Medulla oblongata (tissue), 1 donor: ENCODE measurements around the gene CAST.
A peak's percentile ranks its signal among the peaks of the same experiment; 100 is the strongest.
"Not testable (repeated sequence)": the region's sequence is repeated elsewhere in the genome, so short reads cannot be mapped to it uniquely, and the experiment has no call there.

Source experiments
- DNase-seq: peaks from one replicate; pipeline ENCODE4 v3.0.0-alpha.2; 2015; ENCODE audit errors: extremely low spot score

The CAST gene

DNA sequence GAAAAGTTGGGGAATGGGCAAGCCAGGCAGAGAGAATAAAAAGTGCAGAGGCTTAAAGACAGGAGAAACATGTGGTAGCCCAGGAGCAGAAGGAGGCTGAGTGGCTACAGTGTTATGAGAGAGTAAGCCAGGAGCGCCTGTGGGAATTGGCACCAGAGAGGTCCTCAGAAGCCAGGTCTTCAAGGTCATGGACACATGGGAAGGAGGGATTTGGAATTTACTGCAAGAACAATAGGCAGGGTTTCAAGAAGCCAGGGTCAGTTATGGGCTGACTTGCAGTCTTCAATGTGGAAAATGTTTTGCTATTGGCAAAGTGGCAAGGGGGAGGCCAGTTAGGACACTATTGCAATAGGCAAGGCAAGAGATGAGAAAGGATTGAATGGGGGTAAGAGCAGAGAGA is 116.2 kb downstream of the CAST start:
- DNase-seq: no peak

DNA sequence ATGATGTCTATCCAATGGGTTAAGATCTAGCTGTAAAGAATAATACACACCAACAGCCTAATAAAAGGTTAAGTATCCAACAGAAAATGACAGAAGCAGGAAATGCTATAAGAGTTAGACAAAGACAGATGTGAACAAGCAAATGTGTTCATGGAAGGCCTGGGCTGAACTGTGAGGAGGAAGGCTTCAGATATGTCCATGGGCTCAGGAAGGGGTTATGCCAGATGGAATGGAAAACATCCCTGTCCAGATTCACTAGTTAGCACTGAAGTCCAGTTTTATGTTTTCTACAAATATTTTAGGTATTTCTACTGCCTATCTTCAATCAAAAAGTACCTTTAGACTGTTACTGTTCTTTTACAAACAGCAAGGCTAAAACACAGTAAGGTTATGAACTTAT is 118.5 kb downstream of the CAST start:
- DNase-seq: no peak

DNA sequence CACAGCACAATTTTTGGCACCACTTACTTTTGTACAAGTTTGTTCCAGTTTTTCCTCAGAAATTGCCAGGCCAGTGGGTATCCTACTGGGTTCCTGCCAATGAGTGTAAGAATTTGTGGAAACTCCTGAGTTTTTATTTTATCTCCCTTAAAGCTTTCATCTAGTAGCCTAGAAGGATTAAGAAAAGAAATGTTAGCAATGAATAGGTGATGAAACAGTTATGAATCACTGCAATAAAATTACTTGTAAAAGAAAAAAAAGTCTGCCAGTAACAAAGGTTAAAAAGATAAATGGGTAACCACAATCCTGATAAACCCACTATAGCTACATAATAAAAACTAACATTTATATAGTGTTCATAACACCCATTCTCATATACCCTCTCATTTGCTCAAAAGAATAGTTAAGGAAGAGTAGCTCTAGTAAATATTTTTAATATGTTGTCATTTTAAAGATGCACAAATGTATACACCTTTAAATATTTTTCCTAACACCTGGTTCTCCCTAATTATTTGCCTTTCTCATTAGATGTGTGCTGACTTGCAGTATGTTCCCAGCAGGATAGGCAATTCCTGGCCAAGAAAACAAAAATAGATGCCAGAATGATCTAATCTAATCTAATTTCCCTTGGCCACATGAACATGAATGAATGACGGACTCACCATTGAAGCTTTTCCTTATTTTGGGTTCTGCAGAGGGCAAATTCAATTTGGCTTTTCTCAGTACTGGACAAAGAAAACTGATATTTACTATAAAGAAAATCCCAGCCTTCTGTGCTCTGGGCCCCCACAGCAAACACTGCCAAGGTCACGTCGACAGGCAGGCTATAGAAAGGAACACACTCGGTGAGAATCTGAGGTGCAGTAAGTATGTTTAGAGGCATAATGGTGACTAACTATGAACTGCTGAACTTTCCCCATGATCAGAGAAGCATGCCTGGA is 119.1 kb downstream of the CAST start:
- no peak for DNase-seq

DNA sequence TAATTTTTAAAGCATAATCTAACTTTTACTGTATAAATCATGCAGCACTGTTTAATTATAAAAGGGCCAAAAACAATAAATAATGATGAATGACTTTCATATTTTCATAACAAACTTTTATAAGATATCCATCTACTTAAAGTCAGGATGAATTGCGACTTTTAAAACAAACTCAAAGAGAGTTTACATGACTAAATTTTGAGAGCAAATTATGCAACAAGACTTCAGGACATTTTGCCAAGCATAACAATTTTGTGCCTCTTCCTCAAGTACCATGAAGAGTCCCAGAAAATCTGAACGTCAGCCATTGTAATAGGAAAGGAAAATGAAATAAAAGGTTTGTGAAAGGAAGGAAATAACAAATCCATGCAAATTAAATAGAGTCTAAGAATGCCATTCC is 121.2 kb downstream of the CAST start:
- no peak for DNase-seq

DNA sequence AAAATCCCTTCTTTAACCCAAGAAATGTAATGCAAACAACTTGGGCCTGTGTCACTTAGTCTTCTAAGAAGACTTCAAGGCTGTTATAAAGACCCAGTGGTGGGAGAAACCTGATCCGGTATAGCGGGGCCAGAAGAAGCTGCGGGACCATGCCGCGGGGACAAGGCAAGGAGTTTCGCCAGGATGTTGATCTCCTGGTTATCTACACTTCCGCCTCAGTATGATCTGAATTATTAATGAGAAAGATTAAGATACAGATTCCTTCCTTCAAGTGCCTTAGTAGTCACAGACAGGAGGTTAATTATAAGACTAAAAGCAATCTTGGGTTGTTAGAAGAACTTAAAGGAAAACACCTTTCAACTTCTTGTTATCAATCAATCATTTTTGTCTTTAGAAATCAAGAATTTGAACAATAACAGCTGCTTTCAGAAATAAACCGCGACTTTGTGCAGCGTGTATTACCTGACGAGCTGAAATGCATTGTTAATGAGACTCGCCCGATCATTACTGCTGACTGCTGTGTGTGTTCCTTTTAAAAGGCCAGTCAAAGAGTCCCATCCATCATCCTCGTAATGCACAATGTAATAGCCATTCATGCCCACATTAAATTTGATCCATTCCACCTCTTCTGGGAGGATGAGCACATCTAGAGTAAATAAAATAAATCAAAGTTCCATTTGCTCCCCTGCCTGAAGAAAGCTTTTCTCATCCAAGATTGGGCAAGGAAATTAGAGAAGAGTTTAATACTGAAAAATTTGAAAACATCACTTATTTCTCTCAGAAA is 123.3 kb downstream of the CAST start:
- no peak for DNase-seq

DNA sequence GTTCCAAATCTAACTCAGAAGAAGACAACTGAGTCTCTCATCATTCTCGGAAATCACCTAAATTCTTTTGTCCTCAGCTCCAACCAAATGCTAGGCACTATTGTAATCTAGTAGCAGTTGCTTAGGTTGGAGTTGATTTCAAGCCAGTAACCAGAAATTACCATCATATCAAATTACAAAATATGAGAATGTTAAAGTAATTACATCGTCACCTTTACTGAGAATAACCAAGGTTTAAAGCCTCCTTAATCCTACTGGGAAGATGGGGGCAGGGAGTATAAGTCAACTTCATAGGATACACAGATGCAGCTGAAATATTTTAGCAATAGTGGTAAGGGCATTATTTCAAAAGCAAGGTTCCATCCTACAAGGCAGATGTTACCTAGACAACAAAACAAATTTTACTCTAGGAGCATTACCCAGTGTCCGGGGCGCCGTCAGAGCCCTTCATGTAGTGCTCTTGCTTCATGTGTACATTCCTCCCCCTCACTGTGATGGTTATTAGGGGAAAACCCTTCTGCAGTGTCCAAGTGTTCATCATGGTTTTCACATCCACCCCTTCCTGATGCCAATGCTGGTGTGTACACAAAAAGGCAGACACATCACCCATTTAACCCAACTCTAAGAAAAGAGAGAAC is 126.1 kb downstream of the CAST start:
- DNase-seq: no peak

DNA sequence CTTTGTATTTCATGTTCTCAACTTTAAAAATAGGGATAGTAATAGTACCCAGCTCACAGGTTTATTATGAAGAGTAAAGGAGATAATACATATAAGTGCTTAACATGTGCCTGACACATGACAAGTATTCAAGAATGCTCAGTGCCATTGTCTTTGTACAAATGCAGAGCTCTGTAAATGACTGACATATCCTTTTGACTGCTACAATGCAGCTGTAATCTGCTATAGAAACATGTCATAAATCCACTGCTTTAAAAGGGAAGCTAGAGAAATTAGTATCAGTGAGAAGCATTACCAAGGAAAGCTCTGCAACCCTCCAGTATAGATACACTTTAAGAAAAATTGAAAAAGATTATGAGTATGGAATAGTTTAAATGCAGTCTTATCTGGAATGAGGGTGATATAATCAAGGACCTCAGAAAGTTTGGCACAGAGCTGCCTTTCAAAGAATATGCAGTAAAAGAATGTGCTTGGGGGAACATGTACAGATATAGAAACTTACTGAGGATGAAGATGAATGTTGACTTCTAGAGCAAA is 127.7 kb downstream of the CAST start:
- no peak for DNase-seq

DNA sequence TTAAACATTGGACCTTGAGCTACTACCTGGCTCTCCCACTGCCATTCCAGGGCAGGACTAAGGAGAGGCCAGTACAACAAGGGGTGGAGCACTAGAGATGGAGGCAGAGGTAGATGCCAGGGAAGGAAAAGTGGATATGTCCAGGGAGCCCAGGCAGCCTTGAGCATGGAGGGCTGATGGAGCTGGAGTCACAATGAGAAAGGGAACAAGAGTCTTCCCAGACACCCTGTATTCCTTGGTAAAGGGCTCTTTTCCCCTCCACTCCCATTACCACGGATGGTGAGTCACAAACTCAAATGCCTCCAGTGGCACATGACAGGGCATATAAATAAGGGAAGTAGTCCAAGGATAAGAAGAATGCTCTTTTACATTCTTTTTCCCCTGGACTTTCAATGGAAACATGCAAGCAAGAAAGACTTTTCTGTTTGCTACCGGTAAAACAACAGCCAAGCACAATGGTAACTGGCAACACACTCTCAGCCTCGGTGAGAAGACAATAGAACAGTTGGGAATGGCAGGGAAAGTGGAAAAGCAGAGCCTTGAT is 128.9 kb downstream of the CAST start:
- no peak for DNase-seq

DNA sequence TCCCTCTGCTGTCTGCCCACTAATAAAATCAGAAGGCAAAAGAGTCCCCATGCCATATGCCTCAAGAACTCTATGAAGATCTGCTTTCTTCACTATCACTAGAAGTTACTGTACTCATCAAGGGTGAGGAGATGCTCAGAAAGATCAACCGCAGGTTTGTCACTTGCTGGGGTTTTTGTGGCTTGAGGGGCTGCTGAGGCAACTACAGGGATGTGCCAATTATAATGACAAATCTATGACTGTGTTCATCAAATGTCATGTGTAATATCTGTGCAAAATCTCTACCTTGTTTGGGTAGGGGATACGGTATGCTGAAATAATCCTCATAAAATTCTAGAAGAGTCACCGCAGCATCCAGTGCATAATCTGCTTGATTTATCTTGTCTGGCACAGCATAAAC is 132.6 kb downstream of the CAST start:
- no peak for DNase-seq

DNA sequence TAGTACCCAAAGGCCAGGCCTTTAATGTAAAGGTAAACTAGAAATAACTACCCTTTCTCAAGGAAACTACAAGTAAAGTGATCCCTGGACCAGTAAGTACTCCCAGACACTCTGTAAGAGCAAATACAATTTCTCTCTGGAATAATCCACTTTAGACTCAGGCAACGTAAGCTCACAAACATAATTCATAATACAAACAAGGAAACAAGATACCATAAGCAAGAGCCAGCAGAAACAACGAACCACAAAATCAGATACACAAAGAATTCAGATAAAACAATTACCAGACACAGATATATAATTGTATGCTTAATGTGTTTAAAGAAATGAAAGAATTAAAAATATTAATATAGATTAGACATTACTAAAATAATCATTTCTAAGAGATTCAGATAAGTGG is 133.4 kb downstream of the CAST start:
- DNase-seq: no peak

DNA sequence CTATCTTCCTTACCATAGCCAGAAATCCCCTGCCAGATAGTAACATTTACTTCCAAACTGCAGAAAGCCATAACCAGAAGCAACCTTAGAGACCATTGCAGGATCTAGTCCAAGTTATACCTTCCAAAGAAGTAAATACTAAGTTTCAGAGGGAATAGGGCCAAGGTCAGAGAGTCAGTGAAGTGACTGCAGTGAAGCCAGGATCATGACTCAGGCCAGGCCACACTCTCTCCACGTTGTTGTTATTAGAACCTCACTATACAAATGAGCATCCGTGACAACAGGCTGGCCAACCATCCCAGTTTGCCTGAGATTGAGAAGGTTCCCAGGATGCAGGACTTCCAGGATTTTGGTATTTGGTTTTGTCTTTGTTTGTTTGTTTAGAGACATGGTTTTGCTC is 134.3 kb downstream of the CAST start:
- no peak for DNase-seq

DNA sequence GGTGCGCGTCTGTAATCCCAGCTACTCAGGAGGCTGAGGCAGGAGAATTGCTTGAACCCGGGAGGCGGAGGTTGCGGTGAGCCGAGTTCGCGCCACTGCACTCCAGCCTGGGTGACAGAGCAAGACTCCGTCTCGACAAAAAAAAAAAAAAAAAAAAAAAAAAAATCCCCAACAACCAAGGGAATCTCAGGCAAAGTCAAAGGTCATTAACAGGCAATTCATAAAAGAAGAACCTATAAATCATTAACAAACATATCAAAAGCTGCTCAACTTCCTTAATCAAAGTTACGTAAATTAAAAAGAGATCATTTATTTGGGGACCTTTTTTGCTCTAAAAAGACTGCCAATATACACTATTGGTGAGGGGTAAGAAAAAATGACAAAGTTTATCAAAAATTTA is 139.5 kb downstream of the CAST start:
- not testable (repeated sequence) for DNase-seq

DNA sequence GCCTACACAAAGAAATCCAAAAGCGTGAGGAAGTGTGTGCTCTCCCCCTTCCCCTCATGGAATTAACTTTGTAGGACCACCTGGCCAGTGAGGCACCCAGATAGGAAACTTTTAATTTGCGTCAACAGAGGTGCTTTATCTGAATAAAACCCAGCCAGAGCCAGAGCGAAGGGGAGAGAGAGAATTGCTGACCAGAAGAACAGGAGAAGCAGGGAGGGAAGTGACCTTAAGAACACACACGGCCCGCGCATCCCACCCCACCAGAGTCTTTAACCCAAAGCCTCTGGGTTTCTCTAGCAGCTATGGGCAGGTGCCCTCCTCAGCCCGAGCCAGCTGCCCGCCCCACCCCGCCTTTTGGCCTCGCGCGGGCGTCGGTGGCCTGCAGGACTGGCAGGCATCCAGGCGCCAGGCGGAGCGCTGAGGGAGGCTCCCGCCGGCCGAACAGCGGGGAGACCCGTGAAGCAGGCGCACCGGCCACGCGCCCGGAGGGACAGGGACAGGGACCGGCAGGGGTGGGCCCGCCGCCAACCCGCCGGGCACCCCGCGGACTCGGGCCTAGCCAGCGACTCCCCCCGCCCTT is 145.0 kb downstream of the CAST start:
- DNase-seq: peak; percentile 84

DNA sequence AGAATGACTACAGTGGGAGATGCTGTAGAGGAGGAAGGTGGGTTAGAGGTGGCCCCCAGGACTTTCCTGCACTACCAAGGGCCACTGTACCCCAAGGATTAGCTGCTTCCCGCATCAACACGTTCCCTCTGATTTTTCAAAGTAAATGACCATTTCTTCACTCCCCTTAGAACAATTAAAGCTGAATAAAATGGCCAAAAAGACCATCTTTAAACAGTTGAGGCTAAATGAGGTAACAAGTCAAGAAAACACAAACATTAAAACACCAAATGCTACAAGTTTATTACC is 146.3 kb downstream of the CAST start:
- no peak for DNase-seq

DNA sequence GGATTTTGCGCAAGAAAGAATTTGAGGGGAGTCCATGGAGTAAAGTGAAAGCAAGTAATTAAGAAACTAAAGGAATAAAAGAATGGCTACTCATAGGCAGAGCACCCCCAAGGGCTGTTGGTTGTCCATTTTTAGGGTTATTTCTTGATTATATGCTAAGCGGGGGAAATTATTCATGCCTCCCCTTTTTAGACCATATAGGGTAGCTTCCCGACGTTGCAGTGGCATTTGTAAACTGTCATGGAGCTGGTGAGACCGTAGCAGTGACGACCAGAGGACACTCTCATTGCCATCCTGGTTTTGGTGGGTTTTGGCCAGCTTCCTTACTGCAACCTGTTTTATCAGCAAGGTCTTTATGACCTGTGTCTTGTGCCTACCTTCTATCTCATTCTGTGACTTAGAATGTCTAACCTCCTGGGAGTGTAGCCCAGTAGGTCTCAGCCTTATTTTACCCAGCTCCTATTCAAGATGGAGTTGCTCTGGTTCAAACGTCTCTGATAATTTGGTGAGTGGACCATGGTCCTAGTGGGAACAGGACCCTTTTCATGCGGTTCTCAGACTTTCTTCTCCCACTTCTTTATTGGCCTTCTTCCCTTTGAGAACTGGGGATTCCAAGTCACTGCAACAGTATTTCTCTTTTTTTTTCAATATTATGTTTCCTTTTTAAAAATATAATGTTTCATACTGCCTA is 146.8 kb downstream of the CAST start:
- DNase-seq: no peak

DNA sequence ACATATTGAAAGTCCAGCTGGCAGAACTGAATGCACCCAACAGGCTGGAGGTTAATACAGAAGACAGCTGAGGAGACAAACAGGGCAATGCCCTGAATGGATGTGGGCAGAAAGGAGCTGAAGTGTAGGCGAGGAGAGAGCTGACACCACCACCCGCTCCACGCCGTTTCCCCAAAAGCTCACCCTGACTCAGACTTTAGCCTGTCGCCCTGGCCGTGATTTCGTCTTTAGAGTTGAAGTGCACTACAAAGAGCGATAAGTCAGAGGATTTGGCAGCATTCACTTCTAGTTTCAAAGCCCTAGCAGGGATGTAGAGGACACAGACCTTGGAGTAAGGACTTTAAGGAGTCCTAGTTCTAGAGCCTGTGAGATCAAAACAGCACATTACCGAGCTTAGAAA is 147.7 kb downstream of the CAST start:
- DNase-seq: no peak

DNA sequence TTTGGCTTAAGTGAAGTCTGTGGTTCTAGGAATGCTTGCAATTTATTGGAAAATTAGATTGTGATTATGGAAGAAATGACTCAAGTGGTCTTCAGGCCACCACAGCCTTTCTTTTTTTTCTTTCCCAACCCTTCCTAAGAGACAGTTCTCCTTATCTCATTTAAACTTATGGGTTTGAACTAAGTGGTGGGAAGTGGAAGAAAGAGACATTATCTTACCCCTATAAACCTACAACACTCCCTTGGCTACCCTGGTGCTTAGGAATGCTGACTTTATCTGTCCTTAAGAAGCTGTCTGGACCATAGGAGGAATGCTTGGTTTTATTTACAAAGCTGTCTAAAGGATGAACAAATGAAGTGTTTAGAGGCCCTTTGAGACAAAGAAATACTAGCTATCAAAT is 150.7 kb downstream of the CAST start:
- no peak for DNase-seq

DNA sequence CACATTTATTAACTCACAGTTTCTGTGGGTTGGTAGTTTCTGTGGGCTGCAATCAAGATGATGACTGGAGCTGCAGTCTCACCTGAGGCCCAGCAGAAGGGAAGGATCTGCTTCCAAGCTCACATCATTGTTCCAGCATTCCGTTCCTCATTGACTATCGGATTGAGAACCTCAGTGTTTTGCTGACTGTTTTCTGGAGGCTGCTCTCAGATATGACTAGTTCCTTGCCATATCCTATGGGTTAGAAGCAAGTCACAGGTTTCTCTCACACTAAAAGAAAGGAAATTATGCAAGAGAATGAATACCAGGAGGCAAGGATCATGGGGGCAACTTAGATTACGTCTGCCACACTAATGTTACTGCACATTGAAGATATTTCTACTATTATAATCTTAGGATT is 151.9 kb downstream of the CAST start:
- no peak for DNase-seq

DNA sequence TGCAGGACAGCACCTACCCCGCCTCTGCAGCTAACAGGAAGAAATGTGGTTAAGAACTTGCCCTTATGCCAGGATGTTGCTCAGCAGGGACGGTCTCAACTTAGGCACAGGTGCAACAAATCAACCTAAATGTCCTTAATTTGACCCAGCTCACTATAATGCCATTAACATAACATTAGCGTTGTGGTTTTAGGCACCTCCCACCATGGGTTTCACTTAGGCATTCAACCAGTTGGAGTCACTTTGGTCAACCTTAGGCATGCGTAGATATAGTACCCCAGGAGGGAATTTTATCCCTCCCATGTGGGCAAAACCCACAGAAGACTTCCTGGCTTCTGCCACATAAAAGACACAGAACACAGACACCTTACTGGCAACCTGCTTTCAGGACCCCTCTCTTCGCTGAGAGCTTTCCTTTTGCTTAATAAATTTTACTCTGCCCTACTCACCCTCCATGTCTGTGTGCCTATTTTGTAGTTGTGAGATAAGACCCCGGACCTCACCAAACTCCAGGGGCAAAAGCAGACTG is 154.3 kb downstream of the CAST start:
- no peak for DNase-seq

DNA sequence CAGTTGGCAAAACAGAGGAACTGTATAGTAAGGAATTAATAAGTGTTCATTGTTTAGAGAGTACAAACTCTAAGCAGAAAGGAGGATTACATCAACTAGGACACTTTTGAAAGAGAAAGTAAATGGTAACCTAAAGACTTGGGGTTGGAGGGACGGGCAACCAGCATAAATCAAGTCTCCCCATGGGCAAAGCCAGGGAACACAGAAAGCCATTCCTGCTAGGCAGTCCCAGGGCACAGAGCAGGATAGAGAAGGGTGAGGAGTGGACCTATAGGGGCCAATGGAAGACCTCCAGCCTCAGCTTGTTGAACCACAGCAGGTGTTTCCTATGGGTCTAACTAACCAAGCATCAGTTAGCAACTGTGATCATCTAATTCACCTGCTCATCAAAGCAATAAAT is 154.8 kb downstream of the CAST start:
- no peak for DNase-seq

DNA sequence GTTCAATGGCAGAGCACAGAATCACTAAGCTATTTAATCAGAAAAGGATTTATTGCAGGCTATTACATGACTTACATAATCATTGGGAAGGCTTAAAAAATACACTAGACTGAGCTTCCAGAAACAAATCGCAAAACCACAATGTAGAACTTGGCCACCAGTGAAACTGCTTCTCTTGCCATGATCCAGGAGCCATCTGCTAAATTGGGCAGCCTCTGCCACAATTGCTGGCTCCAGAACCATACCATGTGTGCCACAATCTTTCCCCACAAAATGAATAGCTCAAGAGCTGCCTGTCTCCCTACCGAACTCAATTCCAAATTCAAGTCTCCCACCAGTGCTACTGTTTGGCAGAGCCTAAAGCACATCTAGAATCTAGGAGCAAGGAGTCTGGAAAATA is 155.3 kb downstream of the CAST start:
- peak; percentile 44 for DNase-seq
